SK-N-SH treated with all-trans-retinoic acid at 6 μM for 48 hours (cell line): Measurements from ENCODE around the gene SH3PXD2A.

ENCODE experiments used
- ATAC-seq: fragments of 200-7000 bp; cut with Tn5 transposase; 3 replicates; pipeline ENCODE4 v1.9.1; 2020; ENCODE audit warnings: mild to moderate bottlenecking, moderate library complexity
- ARNTL ChIP-seq: fragments of 450-650 bp; formaldehyde crosslinking; IDR thresholded peaks from 2 replicates; pipeline ENCODE4 v1.5.0; 2020; ENCODE audit warnings: low read depth, mild to moderate bottlenecking, moderate library complexity, borderline replicate concordance
- BACH2 ChIP-seq: fragments of 250-450 bp; sonication (Bioruptor Pico); IDR thresholded peaks from 2 replicates; pipeline ENCODE4 v1.9.0; 2021; ENCODE audit warnings: mild to moderate bottlenecking, borderline replicate concordance
- CSDC2 ChIP-seq: fragments of 250-450 bp; sonication (Bioruptor Pico); IDR thresholded peaks from 2 replicates; pipeline ENCODE4 v1.5.0; 2020; ENCODE audit warnings: mild to moderate bottlenecking, moderate library complexity
- ESRRG ChIP-seq: fragments of 250-450 bp; sonication (Bioruptor Pico); IDR thresholded peaks from 2 replicates; pipeline ENCODE4 v1.6.1; 2021; ENCODE audit warnings: mild to moderate bottlenecking
- GLIS3 ChIP-seq: fragments of 250-450 bp; sonication (Bioruptor Pico); IDR thresholded peaks from 2 replicates; pipeline ENCODE4 v1.5.0; 2020; ENCODE audit warnings: mild to moderate bottlenecking, moderate library complexity
- ISL1 ChIP-seq: fragments of 250-450 bp; sonication (Bioruptor Pico); IDR thresholded peaks from 2 replicates; pipeline ENCODE4 v2.1.2; 2022; ENCODE audit warnings: mild to moderate bottlenecking, moderate library complexity
- OSR1 ChIP-seq: fragments of 250-450 bp; sonication (Bioruptor Pico); IDR thresholded peaks from 2 replicates; pipeline ENCODE4 v1.8.0; 2022; ENCODE audit warnings: moderate library complexity, mild to moderate bottlenecking, inconsistent platforms
- PPARA ChIP-seq: fragments of 250-450 bp; sonication (Bioruptor Pico); IDR thresholded peaks from 2 replicates; pipeline ENCODE4 v1.5.0; 2020; ENCODE audit warnings: mild to moderate bottlenecking, borderline replicate concordance
- RARB ChIP-seq: fragments of 250-450 bp; sonication (Bioruptor Pico); IDR thresholded peaks from 2 replicates; pipeline ENCODE4 v1.8.0; 2021; ENCODE audit warnings: mild to moderate bottlenecking, moderate library complexity
- SNAI2 ChIP-seq: fragments of 250-450 bp; sonication (Bioruptor Pico); IDR thresholded peaks from 2 replicates; pipeline ENCODE4 v1.5.0; 2020; ENCODE audit warnings: mild to moderate bottlenecking, moderate library complexity
- TCF4 ChIP-seq: fragments of 250-450 bp; sonication (Bioruptor Pico); IDR thresholded peaks from 2 replicates; pipeline ENCODE4 v1.8.0; 2021; ENCODE audit warnings: mild to moderate bottlenecking, moderate library complexity, borderline replicate concordance
- TOX ChIP-seq: fragments of 250-450 bp; sonication (Bioruptor Pico); IDR thresholded peaks from 2 replicates; pipeline ENCODE4 v1.8.0; 2021; ENCODE audit warnings: mild to moderate bottlenecking, moderate library complexity, borderline replicate concordance
- ZC3H10 ChIP-seq: fragments of 250-450 bp; sonication (Bioruptor Pico); IDR thresholded peaks from 2 replicates; pipeline ENCODE4 v1.5.1; 2021; ENCODE audit warnings: mild to moderate bottlenecking, moderate library complexity
- ZFP3 ChIP-seq: fragments of 250-450 bp; sonication (Bioruptor Pico); IDR thresholded peaks from 2 replicates; pipeline ENCODE4 v1.5.0; 2020; ENCODE audit warnings: mild to moderate bottlenecking, moderate library complexity
- ZFP30 ChIP-seq: fragments of 450-650 bp; formaldehyde crosslinking; IDR thresholded peaks from 2 replicates; pipeline ENCODE4 v1.5.0; 2022; ENCODE audit warnings: mild to moderate bottlenecking, moderate library complexity
- ZNF565 ChIP-seq: fragments of 450-650 bp; formaldehyde crosslinking; conservative IDR thresholded peaks from 2 replicates; pipeline ENCODE4 v1.5.0; 2020; ENCODE audit warnings: low read depth, mild to moderate bottlenecking, moderate library complexity
- ZNF70 ChIP-seq: fragments of 450-650 bp; formaldehyde crosslinking; IDR thresholded peaks from 2 replicates; pipeline ENCODE4 v1.5.0; 2020; ENCODE audit warnings: mild to moderate bottlenecking, moderate library complexity
- ZNF8 ChIP-seq: fragments of 450-650 bp; formaldehyde crosslinking; IDR thresholded peaks from 2 replicates; pipeline ENCODE4 v1.5.0; 2020; ENCODE audit warnings: mild to moderate bottlenecking, moderate library complexity
- TF ChIP-seq, protein P1 (sequence below): fragments of 250-450 bp; sonication (Bioruptor Pico); IDR thresholded peaks from 2 replicates; pipeline ENCODE4 v1.5.0; 2020; ENCODE audit warnings: mild to moderate bottlenecking, moderate library complexity
- TF ChIP-seq, protein P2 (sequence below): fragments of 250-450 bp; sonication (Bioruptor Pico); IDR thresholded peaks from 2 replicates; pipeline ENCODE4 v1.5.1; 2020; ENCODE audit warnings: low read depth, mild to moderate bottlenecking, moderate library complexity
- TF ChIP-seq, protein P3 (sequence below): fragments of 250-450 bp; sonication (Bioruptor Pico); IDR thresholded peaks from 2 replicates; pipeline ENCODE4 v1.8.0; 2021; ENCODE audit warnings: low read depth, mild to moderate bottlenecking, moderate library complexity, borderline replicate concordance

The SH3PXD2A gene

DNA sequence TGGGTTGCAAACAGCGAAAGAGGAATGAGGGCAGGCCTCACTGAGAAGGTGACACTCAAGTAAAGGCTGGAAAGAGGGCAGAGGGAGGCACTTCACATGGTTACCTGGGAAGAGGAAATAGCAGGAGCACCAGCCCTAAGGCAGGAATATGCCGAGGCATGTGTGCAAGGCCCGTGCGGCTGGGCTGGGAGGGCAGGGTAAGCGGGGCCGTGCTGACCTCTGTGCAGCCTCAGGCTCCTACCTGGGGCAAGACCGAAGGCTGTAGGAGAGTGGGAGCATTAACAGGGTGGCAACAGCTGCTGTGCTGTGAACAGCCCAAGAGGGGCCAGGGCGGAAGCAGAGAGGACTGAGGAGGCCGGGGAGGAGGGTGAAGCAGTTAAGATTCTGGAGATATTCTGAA lies 24.0 kb upstream of the SH3PXD2A start:
- no peak for TF ChIP-seq ARNTL (CRISPR knock-in tag)
- TF ChIP-seq CSDC2 (CRISPR knock-in tag), result no peak
- ATAC-seq, result no peak

DNA sequence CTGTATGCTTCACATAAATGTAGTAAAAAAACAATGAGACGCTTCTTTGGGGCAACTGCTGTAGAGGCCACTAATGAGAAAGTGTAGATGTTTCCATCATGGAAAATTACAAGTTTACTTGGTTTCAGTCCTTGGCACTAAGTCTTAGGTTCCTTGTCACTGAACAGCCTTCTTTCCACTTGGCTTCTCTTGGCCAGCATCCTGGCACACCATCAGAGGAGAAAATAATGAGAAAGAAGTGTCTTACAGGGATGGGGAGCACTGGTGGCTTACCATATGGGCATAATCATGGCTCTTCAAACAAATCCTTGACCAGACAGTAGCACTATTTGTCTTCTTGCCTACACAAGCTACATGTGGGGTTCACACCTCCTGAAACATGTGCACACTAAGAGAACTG lies 22.5 kb upstream of the SH3PXD2A start:
- TF ChIP-seq BACH2 (no peak), SNAI2 (CRISPR knock-in tag) (no peak), GLIS3 (no peak), ZNF70 (CRISPR knock-in tag) (no peak), ZNF565 (CRISPR knock-in tag) (no peak), ZFP30 (CRISPR knock-in tag) (no peak), ISL1 (CRISPR knock-in tag) (no peak), PPARA (no peak), TCF4 (CRISPR knock-in tag) (no peak), TOX (CRISPR knock-in tag) (no peak), ZNF8 (CRISPR knock-in tag) (no peak), OSR1 (CRISPR knock-in tag) (no peak), ZC3H10 (no peak), RARB (no peak), ZFP3 (CRISPR knock-in tag) (no peak)
- TF ChIP-seq, protein P1, sequence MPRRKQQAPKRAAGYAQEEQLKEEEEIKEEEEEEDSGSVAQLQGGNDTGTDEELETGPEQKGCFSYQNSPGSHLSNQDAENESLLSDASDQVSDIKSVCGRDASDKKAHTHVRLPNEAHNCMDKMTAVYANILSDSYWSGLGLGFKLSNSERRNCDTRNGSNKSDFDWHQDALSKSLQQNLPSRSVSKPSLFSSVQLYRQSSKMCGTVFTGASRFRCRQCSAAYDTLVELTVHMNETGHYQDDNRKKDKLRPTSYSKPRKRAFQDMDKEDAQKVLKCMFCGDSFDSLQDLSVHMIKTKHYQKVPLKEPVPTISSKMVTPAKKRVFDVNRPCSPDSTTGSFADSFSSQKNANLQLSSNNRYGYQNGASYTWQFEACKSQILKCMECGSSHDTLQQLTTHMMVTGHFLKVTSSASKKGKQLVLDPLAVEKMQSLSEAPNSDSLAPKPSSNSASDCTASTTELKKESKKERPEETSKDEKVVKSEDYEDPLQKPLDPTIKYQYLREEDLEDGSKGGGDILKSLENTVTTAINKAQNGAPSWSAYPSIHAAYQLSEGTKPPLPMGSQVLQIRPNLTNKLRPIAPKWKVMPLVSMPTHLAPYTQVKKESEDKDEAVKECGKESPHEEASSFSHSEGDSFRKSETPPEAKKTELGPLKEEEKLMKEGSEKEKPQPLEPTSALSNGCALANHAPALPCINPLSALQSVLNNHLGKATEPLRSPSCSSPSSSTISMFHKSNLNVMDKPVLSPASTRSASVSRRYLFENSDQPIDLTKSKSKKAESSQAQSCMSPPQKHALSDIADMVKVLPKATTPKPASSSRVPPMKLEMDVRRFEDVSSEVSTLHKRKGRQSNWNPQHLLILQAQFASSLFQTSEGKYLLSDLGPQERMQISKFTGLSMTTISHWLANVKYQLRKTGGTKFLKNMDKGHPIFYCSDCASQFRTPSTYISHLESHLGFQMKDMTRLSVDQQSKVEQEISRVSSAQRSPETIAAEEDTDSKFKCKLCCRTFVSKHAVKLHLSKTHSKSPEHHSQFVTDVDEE, result no peak
- TF ChIP-seq, protein P2, sequence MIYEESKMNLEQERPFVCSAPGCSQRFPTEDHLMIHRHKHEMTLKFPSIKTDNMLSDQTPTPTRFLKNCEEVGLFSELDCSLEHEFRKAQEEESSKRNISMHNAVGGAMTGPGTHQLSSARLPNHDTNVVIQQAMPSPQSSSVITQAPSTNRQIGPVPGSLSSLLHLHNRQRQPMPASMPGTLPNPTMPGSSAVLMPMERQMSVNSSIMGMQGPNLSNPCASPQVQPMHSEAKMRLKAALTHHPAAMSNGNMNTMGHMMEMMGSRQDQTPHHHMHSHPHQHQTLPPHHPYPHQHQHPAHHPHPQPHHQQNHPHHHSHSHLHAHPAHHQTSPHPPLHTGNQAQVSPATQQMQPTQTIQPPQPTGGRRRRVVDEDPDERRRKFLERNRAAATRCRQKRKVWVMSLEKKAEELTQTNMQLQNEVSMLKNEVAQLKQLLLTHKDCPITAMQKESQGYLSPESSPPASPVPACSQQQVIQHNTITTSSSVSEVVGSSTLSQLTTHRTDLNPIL (CRISPR knock-in tag), result no peak
- no peak for ATAC-seq

DNA sequence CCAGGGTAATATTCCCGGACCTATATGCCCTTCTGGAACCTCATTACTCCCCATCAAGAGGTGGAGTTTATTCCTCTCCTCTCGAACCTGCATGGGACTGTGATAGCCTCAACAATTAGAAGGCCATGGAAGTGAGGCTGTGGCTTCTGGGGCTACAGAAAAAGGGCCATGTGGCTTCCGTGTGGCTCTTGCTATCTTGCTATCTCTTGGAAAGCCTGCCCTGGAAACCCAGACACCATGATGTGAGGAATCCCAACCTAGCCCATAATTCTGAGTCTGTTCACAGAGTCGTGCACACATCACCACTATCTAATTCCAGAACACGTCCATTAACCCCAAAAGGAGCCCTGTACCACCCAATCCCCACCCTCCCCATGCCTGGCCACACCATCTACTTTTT lies 20.8 kb upstream of the SH3PXD2A start:
- ATAC-seq, result no peak

DNA sequence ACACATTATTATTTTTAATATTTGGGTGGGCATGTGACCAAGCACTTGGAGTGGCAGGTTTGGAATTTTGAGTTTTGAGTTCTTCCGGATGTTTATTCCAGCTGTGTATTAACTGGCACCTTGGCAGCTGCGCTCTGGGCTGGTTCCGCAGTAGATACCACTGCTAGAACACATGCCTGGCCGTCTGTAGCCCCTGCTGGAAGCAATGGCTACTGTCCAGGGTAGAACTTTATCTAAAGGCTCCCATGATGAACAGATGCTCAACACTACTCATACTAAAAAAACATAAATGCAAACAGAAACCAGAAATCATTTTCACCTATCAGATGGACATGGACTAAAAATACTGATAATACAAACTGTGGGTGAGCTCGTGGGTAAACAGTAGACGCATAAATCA lies 19.4 kb upstream of the SH3PXD2A start:
- TF ChIP-seq BACH2, result no peak
- no peak for TF ChIP-seq ESRRG (CRISPR knock-in tag)
- TF ChIP-seq ZNF70 (CRISPR knock-in tag), result no peak
- TF ChIP-seq TCF4 (CRISPR knock-in tag), result peak; percentile 43; the same call in 1 of the 2 replicates
- no peak for TF ChIP-seq SNAI2 (CRISPR knock-in tag)

More for the DNA sequence above, 20.8 kb upstream of the SH3PXD2A start:
- TF ChIP-seq TCF4 (CRISPR knock-in tag) (peak; percentile 37; the same call in 1 of the 2 replicates), CSDC2 (CRISPR knock-in tag) (no peak), ZNF565 (CRISPR knock-in tag) (0 out of 2 replicates have a peak, but pooled peaks have one; percentile 38), ZFP3 (CRISPR knock-in tag) (no peak)

DNA sequence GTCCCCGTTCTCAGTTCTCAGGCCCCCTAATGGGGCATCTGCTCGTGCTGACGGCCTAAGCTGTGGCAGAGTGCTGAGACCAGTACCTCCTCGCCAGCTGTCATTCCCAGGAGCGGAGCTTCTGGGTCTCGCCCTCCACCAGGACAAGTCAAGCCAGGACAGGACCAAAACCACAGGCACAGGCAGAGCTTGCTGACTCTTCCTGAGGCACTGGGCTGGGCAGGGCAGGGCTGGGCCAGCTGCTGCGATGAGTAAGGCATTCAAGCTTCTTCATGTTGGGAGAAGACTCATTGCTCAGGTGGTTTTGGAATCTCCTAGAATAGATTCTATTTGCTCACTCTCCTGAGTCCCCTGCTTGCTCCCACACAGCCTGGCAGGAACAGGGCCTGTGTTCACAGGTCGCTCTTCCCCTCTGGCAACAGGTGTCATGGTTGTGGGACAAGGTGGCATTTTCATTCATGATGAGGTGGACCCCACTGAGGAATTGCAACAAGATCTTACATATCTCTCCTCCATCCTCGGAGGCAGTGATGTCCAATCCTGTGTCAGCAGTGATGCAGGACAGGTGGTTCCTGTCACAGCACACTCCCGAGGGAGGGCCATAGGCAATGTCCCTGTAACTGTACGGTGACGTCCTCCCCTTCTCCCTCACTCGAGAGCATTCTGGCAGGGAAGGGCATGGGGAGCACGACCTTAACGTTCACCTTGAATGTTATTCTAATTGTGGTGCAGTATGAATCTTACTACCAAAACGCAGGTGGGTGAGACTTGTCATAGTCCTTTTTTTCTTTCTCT lies 17.0 kb upstream of the SH3PXD2A start:
- TF ChIP-seq ARNTL (CRISPR knock-in tag) (no peak), ZNF8 (CRISPR knock-in tag) (no peak), OSR1 (CRISPR knock-in tag) (no peak), CSDC2 (CRISPR knock-in tag) (no peak), TCF4 (CRISPR knock-in tag) (no peak)
- TF ChIP-seq, protein P3, sequence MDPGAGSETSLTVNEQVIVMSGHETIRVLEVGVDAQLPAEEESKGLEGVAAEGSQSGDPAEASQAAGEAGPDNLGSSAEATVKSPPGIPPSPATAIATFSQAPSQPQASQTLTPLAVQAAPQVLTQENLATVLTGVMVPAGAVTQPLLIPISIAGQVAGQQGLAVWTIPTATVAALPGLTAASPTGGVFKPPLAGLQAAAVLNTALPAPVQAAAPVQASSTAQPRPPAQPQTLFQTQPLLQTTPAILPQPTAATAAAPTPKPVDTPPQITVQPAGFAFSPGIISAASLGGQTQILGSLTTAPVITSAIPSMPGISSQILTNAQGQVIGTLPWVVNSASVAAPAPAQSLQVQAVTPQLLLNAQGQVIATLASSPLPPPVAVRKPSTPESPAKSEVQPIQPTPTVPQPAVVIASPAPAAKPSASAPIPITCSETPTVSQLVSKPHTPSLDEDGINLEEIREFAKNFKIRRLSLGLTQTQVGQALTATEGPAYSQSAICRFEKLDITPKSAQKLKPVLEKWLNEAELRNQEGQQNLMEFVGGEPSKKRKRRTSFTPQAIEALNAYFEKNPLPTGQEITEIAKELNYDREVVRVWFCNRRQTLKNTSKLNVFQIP (CRISPR knock-in tag), result no peak
- TF ChIP-seq, all 23 proteins: peak for 0
- ATAC-seq, result peak; percentile 33; the same call in 1 of the 3 replicates

More for the DNA sequence above, 19.4 kb upstream of the SH3PXD2A start:
- ATAC-seq, result peak; percentile 34; the same call in 1 of the 3 replicates
